ENCODE data around the gene TMEM92. TPM values are rescaled to one million over a fixed set of nuclear protein-coding genes. Genes with fewer than 3 reads are reported as not detected.

TMEM92 gene
- total and polyA plus RNA-seq, 4 donors, result 0.05 to 17.9 (median 4.0) TPM

DNA sequence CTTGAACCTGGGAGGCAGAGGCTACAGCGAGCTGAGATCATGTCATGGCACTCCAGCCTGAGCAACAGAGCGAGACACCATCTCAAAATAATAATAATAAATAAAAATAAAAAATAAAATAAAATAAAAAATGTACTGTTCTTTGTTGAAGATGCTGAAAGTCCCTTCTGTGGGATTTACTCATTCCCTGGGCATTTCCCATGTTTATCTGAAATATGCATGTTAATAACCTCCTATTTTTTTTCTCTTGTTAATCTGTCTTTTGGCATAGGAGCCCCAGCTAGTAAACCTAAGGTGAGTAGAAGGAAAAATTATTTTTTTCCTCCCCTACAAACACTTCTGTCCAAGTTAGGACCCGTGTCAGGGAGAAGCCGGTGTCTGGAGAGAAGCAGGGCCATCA lies 34.4 kb downstream of the TMEM92 start:
- TF ChIP-seq JUND (IDR thresholded peaks at IDR 0.05) (no peak), NR2F2 (IDR thresholded peaks at IDR 0.05) (no peak), YY1 (IDR thresholded peaks at IDR 0.05) (no peak), FOXA2 (IDR thresholded peaks at IDR 0.05) (no peak), TAF1 (conservative IDR thresholded peaks at IDR 0.05) (no peak), FOXA1 (IDR thresholded peaks at IDR 0.05) (no peak), RXRA (IDR thresholded peaks at IDR 0.05) (no peak), EGR1 (IDR thresholded peaks at IDR 0.05; ENCODE audit: low read depth in 2 of 2) (no peak)
- TF ChIP-seq, protein P1, sequence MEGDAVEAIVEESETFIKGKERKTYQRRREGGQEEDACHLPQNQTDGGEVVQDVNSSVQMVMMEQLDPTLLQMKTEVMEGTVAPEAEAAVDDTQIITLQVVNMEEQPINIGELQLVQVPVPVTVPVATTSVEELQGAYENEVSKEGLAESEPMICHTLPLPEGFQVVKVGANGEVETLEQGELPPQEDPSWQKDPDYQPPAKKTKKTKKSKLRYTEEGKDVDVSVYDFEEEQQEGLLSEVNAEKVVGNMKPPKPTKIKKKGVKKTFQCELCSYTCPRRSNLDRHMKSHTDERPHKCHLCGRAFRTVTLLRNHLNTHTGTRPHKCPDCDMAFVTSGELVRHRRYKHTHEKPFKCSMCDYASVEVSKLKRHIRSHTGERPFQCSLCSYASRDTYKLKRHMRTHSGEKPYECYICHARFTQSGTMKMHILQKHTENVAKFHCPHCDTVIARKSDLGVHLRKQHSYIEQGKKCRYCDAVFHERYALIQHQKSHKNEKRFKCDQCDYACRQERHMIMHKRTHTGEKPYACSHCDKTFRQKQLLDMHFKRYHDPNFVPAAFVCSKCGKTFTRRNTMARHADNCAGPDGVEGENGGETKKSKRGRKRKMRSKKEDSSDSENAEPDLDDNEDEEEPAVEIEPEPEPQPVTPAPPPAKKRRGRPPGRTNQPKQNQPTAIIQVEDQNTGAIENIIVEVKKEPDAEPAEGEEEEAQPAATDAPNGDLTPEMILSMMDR (IDR thresholded peaks at IDR 0.05; ENCODE audit: low read depth, low read length, missing input control), result no peak
- TF ChIP-seq, protein P2, sequence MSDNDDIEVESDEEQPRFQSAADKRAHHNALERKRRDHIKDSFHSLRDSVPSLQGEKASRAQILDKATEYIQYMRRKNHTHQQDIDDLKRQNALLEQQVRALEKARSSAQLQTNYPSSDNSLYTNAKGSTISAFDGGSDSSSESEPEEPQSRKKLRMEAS (IDR thresholded peaks at IDR 0.05), result no peak

DNA sequence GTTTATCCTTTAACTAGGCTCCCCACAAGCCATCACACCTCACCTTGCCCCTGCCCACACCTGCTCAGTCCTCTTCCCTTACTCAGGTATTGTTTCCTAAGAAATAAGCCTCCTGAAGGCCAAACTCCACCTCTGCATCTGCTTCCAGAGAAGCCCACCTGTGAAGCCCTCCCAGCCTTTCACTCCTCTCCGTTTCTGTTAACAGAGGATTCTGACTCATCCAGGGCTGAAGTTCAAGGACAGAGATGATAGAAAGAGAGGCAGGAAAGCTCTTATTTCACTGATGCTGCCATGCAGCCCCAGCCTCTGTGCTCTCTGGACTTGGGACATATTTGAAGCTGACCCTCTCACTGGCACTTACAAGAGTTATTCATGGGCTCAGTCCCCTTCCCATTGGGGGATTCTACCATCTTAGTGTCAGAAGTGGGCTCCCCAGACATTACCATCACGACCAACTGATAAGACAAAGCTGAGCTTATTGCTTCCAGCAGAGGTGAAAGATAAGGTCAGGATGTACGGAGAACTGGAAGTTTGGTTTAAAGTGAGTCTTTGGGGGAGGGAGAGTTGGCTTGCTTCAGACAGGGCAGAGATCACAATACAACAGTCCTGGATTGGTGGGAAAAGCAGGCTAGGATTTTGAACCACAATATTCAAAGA lies 36.3 kb downstream of the TMEM92 start:
- no peak overlapping the region for H3K9ac ChIP-seq (ENCODE audit: low read depth in 1 of 2, low read length in 2 of 2)
- 22% methylated on average over 3 of the region's 3 CpGs for WGBS
- H3K9me3 ChIP-seq (ENCODE audit: control insufficient read depth in 4 of 4, low read length in 3 of 4), result no peaks in the 10 kb centered on the region
- no peaks in the 10 kb centered on the region for H3K36me3 ChIP-seq (ENCODE audit: control insufficient read depth in 4 of 4, insufficient read depth in 3 of 4, low read depth in 1 of 4, low read length in 3 of 4)
- H3K27ac ChIP-seq (ENCODE audit: low read depth in 1 of 2, low read length in 2 of 2), result no peak overlapping the region
- H3K4me1 ChIP-seq (ENCODE audit: control insufficient read depth in 4 of 4, insufficient read depth in 4 of 4, low read length in 3 of 4), result no peaks in the 10 kb centered on the region
- TF ChIP-seq RXRA (IDR thresholded peaks at IDR 0.05) (no peak), HNF4G (IDR thresholded peaks at IDR 0.05) (no peak), TAF1 (conservative IDR thresholded peaks at IDR 0.05) (no peak), RAD21 (IDR thresholded peaks at IDR 0.05) (no peak), HNF4A (conservative IDR thresholded peaks at IDR 0.05) (no peak), JUND (IDR thresholded peaks at IDR 0.05) (no peak)
- TF ChIP-seq, protein P2 (IDR thresholded peaks at IDR 0.05), result no peak
- no peak overlapping the region for H3K4me3 ChIP-seq (ENCODE audit: low read depth in 1 of 3, low read length in 3 of 3)
- no peaks in the 10 kb centered on the region for H3K27me3 ChIP-seq (ENCODE audit: control insufficient read depth in 4 of 4, insufficient read depth in 4 of 4, low read length in 3 of 4)
- DNase-seq (ENCODE audit: low spot score), result no peak

More for the DNA sequence above, 34.4 kb downstream of the TMEM92 start:
- Histone ChIP-seq H3K27me3 (ENCODE audit: control insufficient read depth in 4 of 4, insufficient read depth in 4 of 4, low read length in 3 of 4) (no peaks in the 10 kb centered on the region), H3K9me3 (ENCODE audit: control insufficient read depth in 4 of 4, low read length in 3 of 4) (no peaks in the 10 kb centered on the region), H3K36me3 (ENCODE audit: control insufficient read depth in 4 of 4, insufficient read depth in 3 of 4, low read depth in 1 of 4, low read length in 3 of 4) (no peaks in the 10 kb centered on the region), H3K4me1 (ENCODE audit: control insufficient read depth in 4 of 4, insufficient read depth in 4 of 4, low read length in 3 of 4) (no peaks in the 10 kb centered on the region), H3K4me3 (ENCODE audit: low read depth in 1 of 3, low read length in 3 of 3) (no peak overlapping the region), H3K27ac (ENCODE audit: low read depth in 1 of 2, low read length in 2 of 2) (no peak overlapping the region), H3K9ac (ENCODE audit: low read depth in 1 of 2, low read length in 2 of 2) (no peak overlapping the region)
- 90% methylated on average over 4 of the region's 4 CpGs for WGBS
- DNase-seq (ENCODE audit: low spot score), result no peak

DNA sequence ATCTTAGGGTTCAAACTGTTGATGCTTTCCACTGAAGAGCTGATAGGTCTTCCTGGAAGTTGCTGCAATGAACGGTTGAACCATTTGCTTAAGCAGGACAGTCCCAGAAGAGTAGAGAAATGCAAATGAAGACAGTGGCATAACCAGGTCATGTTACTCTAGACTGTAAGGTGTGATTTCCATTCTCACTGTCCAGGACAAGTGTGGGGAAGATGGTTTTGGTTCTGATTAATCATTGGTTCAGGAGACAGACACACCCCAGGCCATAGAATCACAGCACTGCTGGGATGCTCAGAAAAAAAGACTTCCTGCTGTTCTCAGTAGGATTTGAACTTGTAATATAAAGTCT lies 36.8 kb downstream of the TMEM92 start:
- no peak for TF ChIP-seq HNF4A (conservative IDR thresholded peaks at IDR 0.05)
- TF ChIP-seq FOXA1 (IDR thresholded peaks at IDR 0.05), result no peak
- TF ChIP-seq, protein P3, sequence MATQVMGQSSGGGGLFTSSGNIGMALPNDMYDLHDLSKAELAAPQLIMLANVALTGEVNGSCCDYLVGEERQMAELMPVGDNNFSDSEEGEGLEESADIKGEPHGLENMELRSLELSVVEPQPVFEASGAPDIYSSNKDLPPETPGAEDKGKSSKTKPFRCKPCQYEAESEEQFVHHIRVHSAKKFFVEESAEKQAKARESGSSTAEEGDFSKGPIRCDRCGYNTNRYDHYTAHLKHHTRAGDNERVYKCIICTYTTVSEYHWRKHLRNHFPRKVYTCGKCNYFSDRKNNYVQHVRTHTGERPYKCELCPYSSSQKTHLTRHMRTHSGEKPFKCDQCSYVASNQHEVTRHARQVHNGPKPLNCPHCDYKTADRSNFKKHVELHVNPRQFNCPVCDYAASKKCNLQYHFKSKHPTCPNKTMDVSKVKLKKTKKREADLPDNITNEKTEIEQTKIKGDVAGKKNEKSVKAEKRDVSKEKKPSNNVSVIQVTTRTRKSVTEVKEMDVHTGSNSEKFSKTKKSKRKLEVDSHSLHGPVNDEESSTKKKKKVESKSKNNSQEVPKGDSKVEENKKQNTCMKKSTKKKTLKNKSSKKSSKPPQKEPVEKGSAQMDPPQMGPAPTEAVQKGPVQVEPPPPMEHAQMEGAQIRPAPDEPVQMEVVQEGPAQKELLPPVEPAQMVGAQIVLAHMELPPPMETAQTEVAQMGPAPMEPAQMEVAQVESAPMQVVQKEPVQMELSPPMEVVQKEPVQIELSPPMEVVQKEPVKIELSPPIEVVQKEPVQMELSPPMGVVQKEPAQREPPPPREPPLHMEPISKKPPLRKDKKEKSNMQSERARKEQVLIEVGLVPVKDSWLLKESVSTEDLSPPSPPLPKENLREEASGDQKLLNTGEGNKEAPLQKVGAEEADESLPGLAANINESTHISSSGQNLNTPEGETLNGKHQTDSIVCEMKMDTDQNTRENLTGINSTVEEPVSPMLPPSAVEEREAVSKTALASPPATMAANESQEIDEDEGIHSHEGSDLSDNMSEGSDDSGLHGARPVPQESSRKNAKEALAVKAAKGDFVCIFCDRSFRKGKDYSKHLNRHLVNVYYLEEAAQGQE (IDR thresholded peaks at IDR 0.05), result no peak
- TF ChIP-seq RXRA (IDR thresholded peaks at IDR 0.05), result no peak
- TF ChIP-seq NR2F2 (IDR thresholded peaks at IDR 0.05), result no peak
- no peak for TF ChIP-seq RAD21 (IDR thresholded peaks at IDR 0.05)
- no peak for TF ChIP-seq TAF1 (conservative IDR thresholded peaks at IDR 0.05)
- no peak for TF ChIP-seq YY1 (IDR thresholded peaks at IDR 0.05)
- no peak for TF ChIP-seq EGR1 (IDR thresholded peaks at IDR 0.05; ENCODE audit: low read depth in 2 of 2)
- no peak for TF ChIP-seq JUND (IDR thresholded peaks at IDR 0.05)
- TF ChIP-seq, protein P4, sequence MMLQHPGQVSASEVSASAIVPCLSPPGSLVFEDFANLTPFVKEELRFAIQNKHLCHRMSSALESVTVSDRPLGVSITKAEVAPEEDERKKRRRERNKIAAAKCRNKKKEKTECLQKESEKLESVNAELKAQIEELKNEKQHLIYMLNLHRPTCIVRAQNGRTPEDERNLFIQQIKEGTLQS (IDR thresholded peaks at IDR 0.05), result no peak
- no peak for TF ChIP-seq FOXA2 (IDR thresholded peaks at IDR 0.05)
- no peak for TF ChIP-seq GABPA (IDR thresholded peaks at IDR 0.05 in 1 of 2, conservative IDR thresholded peaks at IDR 0.05 in 1 of 2)
- TF ChIP-seq SP1 (IDR thresholded peaks at IDR 0.05), result no peak
- no peak for TF ChIP-seq HNF4G (IDR thresholded peaks at IDR 0.05)
- H3K4me1 ChIP-seq (ENCODE audit: control insufficient read depth in 4 of 4, insufficient read depth in 4 of 4, low read length in 3 of 4), result no peaks in the 10 kb centered on the region
- no peaks in the 10 kb centered on the region for H3K9me3 ChIP-seq (ENCODE audit: control insufficient read depth in 4 of 4, low read length in 3 of 4)
- WGBS, result 27% methylated on average over 1 of the region's 1 CpG
- H3K4me3 ChIP-seq (ENCODE audit: low read depth in 1 of 3, low read length in 3 of 3), result no peak overlapping the region
- H3K27me3 ChIP-seq (ENCODE audit: control insufficient read depth in 4 of 4, insufficient read depth in 4 of 4, low read length in 3 of 4), result no peaks in the 10 kb centered on the region
- no peaks in the 10 kb centered on the region for H3K36me3 ChIP-seq (ENCODE audit: control insufficient read depth in 4 of 4, insufficient read depth in 3 of 4, low read depth in 1 of 4, low read length in 3 of 4)
- no peak overlapping the region for H3K27ac ChIP-seq (ENCODE audit: low read depth in 1 of 2, low read length in 2 of 2)
- DNase-seq (ENCODE audit: low spot score), result no peak
- H3K9ac ChIP-seq (ENCODE audit: low read depth in 1 of 2, low read length in 2 of 2), result no peak overlapping the region

Data from liver (tissue), 9 donors.